HEK293 (cell line): ENCODE data around the gene ADI1.

Experiments used
- CTCF ChIA-PET: fragments of 350-600 bp; formaldehyde crosslinking; extraction: SDS; loops from one replicate; lab custom pipeline; 2021; ENCODE audit warnings: antibody characterized with exemption; lab: Yijun Ruan, JAX
- POLR2A ChIA-PET: fragments of 300-600 bp; formaldehyde crosslinking; extraction: SDS; loops from one replicate; lab custom pipeline; 2020; ENCODE audit warnings: antibody characterized with exemption, inconsistent platforms; lab: Yijun Ruan, JAX
- H3K27ac ChIP-seq: fragments of 200-500 bp; sonication (Bioruptor generic); 2 replicates; pipeline ENCODE4 v1.5.1; 2014; ENCODE audit warnings: low read depth, low read length, control low read depth, inconsistent platforms; ENCODE audit errors: extremely low read depth
- H3K36me3 ChIP-seq, 2 experiments: fragments of 200-500 bp in 1 of 2; sonication (Bioruptor generic) in 1 of 2; 1 replicate in 1 of 2; 2 replicates in 1 of 2; pipeline ENCODE4 v1.5.1; 2014 to 2017; ENCODE audit warnings: inconsistent platforms in 2 of 2, low read length in 2 of 2; ENCODE audit not compliant: control insufficient read depth in 2 of 2, insufficient read depth in 1 of 2
- H3K4me1 ChIP-seq: fragments of 200-500 bp; sonication (Bioruptor generic); 2 replicates; pipeline ENCODE4 v1.5.1; 2014; ENCODE audit warnings: mild to moderate bottlenecking, low read length, inconsistent platforms; ENCODE audit not compliant: control insufficient read depth, insufficient read depth
- H3K4me3 ChIP-seq: 2 replicates; pipeline ENCODE4 v1.5.1; 2011; ENCODE audit warnings: low read depth, mild to moderate bottlenecking, control low read depth, low read length, moderate library complexity
- H3K9me3 ChIP-seq: fragments of 200-500 bp; sonication (Bioruptor generic); 2 replicates; pipeline ENCODE4 v1.5.1; 2014; ENCODE audit warnings: low read depth, low read length, inconsistent platforms; ENCODE audit not compliant: control insufficient read depth, insufficient read depth
- BCL11B ChIP-seq: fragments of 450-650 bp; formaldehyde crosslinking; IDR thresholded peaks from 2 replicates; pipeline ENCODE4 v1.5.1; 2016; ENCODE audit warnings: low read depth, missing biosample characterization, missing genetic modification characterization
- KLF8 ChIP-seq: fragments of 450-650 bp; formaldehyde crosslinking; IDR thresholded peaks from 2 replicates; pipeline ENCODE4 v1.5.1; 2016; ENCODE audit warnings: missing biosample characterization, missing genetic modification characterization
- SCRT1 ChIP-seq: fragments of 450-650 bp; formaldehyde crosslinking; IDR thresholded peaks from 2 replicates; pipeline ENCODE4 v1.5.1; 2016; ENCODE audit warnings: missing biosample characterization, missing genetic modification characterization, borderline replicate concordance
- SP3 ChIP-seq: fragments of 450-650 bp; formaldehyde crosslinking; IDR thresholded peaks from 2 replicates; pipeline ENCODE4 v1.5.1; 2016; ENCODE audit warnings: missing biosample characterization, missing genetic modification characterization
- TRIM28 ChIP-seq: IDR thresholded peaks from 2 replicates; pipeline ENCODE4 v1.6.1; 2011; ENCODE audit warnings: low read length, control low read depth, borderline replicate concordance
- YY1 ChIP-seq: fragments of 450-650 bp; formaldehyde crosslinking; IDR thresholded peaks from 2 replicates; pipeline ENCODE4 v1.5.1; 2018; ENCODE audit warnings: missing biosample characterization, missing genetic modification characterization
- ZBTB1 ChIP-seq: fragments of 450-650 bp; formaldehyde crosslinking; IDR thresholded peaks from 2 replicates; pipeline ENCODE4 v1.5.1; 2016; ENCODE audit warnings: missing biosample characterization, missing genetic modification characterization
- ZBTB21 ChIP-seq: fragments of 450-650 bp; formaldehyde crosslinking; IDR thresholded peaks from 2 replicates; pipeline ENCODE4 v1.5.1; 2017; ENCODE audit warnings: missing biosample characterization, missing genetic modification characterization
- ZNF174 ChIP-seq: fragments of 450-650 bp; formaldehyde crosslinking; IDR thresholded peaks from 2 replicates; pipeline ENCODE4 v1.5.0; 2017; ENCODE audit warnings: missing biosample characterization, mild to moderate bottlenecking, missing genetic modification characterization
- ZNF211 ChIP-seq: fragments of 450-650 bp; formaldehyde crosslinking; IDR thresholded peaks from 2 replicates; pipeline ENCODE4 v1.5.1; 2016; ENCODE audit warnings: low read depth, missing biosample characterization, missing genetic modification characterization
- ZNF248 ChIP-seq: fragments of 450-650 bp; formaldehyde crosslinking; IDR thresholded peaks from 2 replicates; pipeline ENCODE4 v1.5.1; 2017; ENCODE audit warnings: missing biosample characterization, missing genetic modification characterization
- ZNF274 ChIP-seq, 2 experiments: fragments of 200-500 bp in 1 of 2; fragments of 450-650 bp in 1 of 2; sonication (Bioruptor generic) in 1 of 2; formaldehyde crosslinking in 1 of 2; IDR thresholded peaks; 2 replicates each; pipeline versions ENCODE4 v1.5.1 to v1.6.1; 2014 to 2016; ENCODE audit warnings: borderline replicate concordance in 1 of 2, inconsistent platforms in 1 of 2, low read length in 1 of 2, missing biosample characterization in 1 of 2, missing genetic modification characterization in 1 of 2
- ZNF311 ChIP-seq: fragments of 450-650 bp; formaldehyde crosslinking; IDR thresholded peaks from 2 replicates; pipeline ENCODE4 v1.5.1; 2017; ENCODE audit warnings: missing biosample characterization, missing genetic modification characterization, borderline replicate concordance
- ZNF324 ChIP-seq: fragments of 450-650 bp; formaldehyde crosslinking; IDR thresholded peaks from 2 replicates; pipeline ENCODE4 v1.5.1; 2016; ENCODE audit warnings: missing biosample characterization, missing genetic modification characterization
- ZNF510 ChIP-seq: fragments of 450-650 bp; formaldehyde crosslinking; IDR thresholded peaks from 2 replicates; pipeline ENCODE4 v1.5.1; 2018; ENCODE audit warnings: mild to moderate bottlenecking, missing genetic modification characterization, missing biosample characterization; ENCODE audit not compliant: insufficient replicate concordance
- ZNF544 ChIP-seq: fragments of 450-650 bp; formaldehyde crosslinking; IDR thresholded peaks from 2 replicates; pipeline ENCODE4 v1.5.0; 2017; ENCODE audit warnings: missing biosample characterization, missing genetic modification characterization
- ZNF629 ChIP-seq: fragments of 450-650 bp; formaldehyde crosslinking; IDR thresholded peaks from 2 replicates; pipeline ENCODE4 v1.5.1; 2017; ENCODE audit warnings: missing biosample characterization, missing genetic modification characterization
- ZNF654 ChIP-seq: fragments of 450-650 bp; formaldehyde crosslinking; IDR thresholded peaks from 2 replicates; pipeline ENCODE4 v1.5.1; 2016; ENCODE audit warnings: low read depth, missing biosample characterization, missing genetic modification characterization
- ZNF837 ChIP-seq: fragments of 450-650 bp; formaldehyde crosslinking; IDR thresholded peaks from 2 replicates; pipeline ENCODE4 v1.5.1; 2016; ENCODE audit warnings: missing biosample characterization, missing genetic modification characterization
- ZSCAN23 ChIP-seq: fragments of 450-650 bp; formaldehyde crosslinking; IDR thresholded peaks from 2 replicates; pipeline ENCODE4 v1.5.1; 2016; ENCODE audit warnings: missing biosample characterization, missing genetic modification characterization
- TF ChIP-seq, protein P1 (sequence below): fragments of 450-650 bp; formaldehyde crosslinking; IDR thresholded peaks from 2 replicates; pipeline ENCODE4 v1.5.1; 2017; ENCODE audit warnings: missing biosample characterization, mild to moderate bottlenecking, missing genetic modification characterization, moderate library complexity

The ADI1 gene

DNA sequence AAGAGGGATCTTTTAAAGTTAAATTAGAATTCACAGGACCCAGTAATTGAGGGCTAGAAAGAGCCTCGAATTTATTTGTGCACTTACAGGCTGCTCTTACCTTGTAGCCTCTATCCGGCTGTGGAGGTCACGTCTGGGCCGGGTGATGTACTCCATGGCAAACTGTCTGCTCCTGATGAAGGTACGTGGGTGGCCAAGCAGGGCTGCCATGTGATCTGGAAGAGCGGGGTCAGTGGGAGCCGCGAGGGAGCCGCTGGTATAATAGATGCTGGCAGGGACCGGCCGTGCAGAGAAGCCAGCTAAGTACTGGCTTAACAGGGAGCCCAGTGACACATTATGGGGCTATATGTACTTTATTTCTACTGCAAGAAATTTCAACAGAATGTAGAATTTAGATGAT, 59.2 kb downstream of the ADI1 start (continued):
- no peak for TF ChIP-seq BCL11B

- Histone ChIP-seq H3K4me3 (no peak overlapping the region), H3K9me3 (no peaks in the 10 kb centered on the region), H3K4me1 (no peaks in the 10 kb centered on the region), H3K36me3 (peaks cover 5 to 53% of the 10 kb centered on the region in 2 experiments; a peak in 2 of 3 replicates), H3K27ac (no peak overlapping the region)
- no peak for TF ChIP-seq ZNF248
- TF ChIP-seq ZNF324 (tag by site-specific recombination), result no peak
- no peak for TF ChIP-seq ZNF544 (tag by site-specific recombination)
- TF ChIP-seq ZNF654, result no peak
- TF ChIP-seq SCRT1 (tag by site-specific recombination), result no peak
- TF ChIP-seq ZNF837 (tag by site-specific recombination), result no peak
- TF ChIP-seq YY1 (tag by site-specific recombination), result no peak
- TF ChIP-seq KLF8 (tag by site-specific recombination), result no peak
- TF ChIP-seq ZNF274 (IDR thresholded peaks at IDR 0.05; ENCODE audit: low read length), result no peak
- no peak for TF ChIP-seq ZNF274 (tag by site-specific recombination; IDR thresholded peaks at IDR 0.05; ENCODE audit: borderline replicate concordance)
- no peak for TF ChIP-seq ZNF311
- TF ChIP-seq SP3, result no peak
- no peak for TF ChIP-seq ZNF211 (tag by site-specific recombination)
- TF ChIP-seq ZNF510 (tag by site-specific recombination), result no peak
- TF ChIP-seq ZBTB21, result no peak
- TF ChIP-seq ZBTB1, result no peak
- TF ChIP-seq ZNF174 (tag by site-specific recombination), result no peak
- no peak for TF ChIP-seq ZSCAN23 (tag by site-specific recombination)
- POLR2A ChIA-PET, result no interaction called here
- CTCF ChIA-PET, result interaction anchor here (0.6 to 0.7 kb wide), 2 partner anchors 217 to 527 kb away, joined by 3 read pairs; no protein-coding TSS in a partner anchor
These were observed 59.9 kb downstream of the ADI1 start for GRCh38 chr2:3459185-3460015.

GRCh38 chr2:3458396-3459184, 60.7 kb downstream of the ADI1 start:
- ChIA-PET POLR2A (no interaction called here), CTCF (interaction anchor here (0.6 to 0.7 kb wide), 2 partner anchors 216 to 526 kb away, joined by 3 read pairs; no protein-coding TSS in a partner anchor)
- no peaks in the 10 kb centered on the region for H3K4me1 ChIP-seq
- no peak overlapping the region for H3K27ac ChIP-seq
- H3K4me3 ChIP-seq, result no peak overlapping the region
- peaks cover 5 to 54% of the 10 kb centered on the region in 2 experiments; a peak in 2 of 3 replicates for H3K36me3 ChIP-seq
- H3K9me3 ChIP-seq, result no peaks in the 10 kb centered on the region
- no peak for TF ChIP-seq TRIM28
- TF ChIP-seq, protein P1, sequence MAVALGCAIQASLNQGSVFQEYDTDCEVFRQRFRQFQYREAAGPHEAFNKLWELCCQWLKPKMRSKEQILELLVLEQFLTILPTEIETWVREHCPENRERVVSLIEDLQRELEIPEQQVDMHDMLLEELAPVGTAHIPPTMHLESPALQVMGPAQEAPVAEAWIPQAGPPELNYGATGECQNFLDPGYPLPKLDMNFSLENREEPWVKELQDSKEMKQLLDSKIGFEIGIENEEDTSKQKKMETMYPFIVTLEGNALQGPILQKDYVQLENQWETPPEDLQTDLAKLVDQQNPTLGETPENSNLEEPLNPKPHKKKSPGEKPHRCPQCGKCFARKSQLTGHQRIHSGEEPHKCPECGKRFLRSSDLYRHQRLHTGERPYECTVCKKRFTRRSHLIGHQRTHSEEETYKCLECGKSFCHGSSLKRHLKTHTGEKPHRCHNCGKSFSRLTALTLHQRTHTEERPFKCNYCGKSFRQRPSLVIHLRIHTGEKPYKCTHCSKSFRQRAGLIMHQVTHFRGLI (tag by site-specific recombination), result peak; percentile 80
- no peak for TF ChIP-seq ZNF629
